DOHH2 (cell line): ENCODE results near the gene PRRT1.

Source experiments
- EZH2phosphoT487 ChIP-seq: fragments of 200-600 bp; sonication (generic); IDR thresholded peaks from 2 replicates; pipeline ENCODE4 v1.6.1; 2017; ENCODE audit warnings: borderline replicate concordance, mild to moderate bottlenecking, antibody characterized with exemption, low read length, moderate library complexity, mixed read lengths
- TF ChIP-seq, protein P1 (sequence below): fragments of 200-600 bp; sonication (generic); IDR thresholded peaks from one replicate; pipeline ENCODE4 v1.5.1; 2014; ENCODE audit warnings: antibody characterized with exemption, mild to moderate bottlenecking, low read depth, low read length; ENCODE audit not compliant: poor library complexity, severe bottlenecking

DNA sequence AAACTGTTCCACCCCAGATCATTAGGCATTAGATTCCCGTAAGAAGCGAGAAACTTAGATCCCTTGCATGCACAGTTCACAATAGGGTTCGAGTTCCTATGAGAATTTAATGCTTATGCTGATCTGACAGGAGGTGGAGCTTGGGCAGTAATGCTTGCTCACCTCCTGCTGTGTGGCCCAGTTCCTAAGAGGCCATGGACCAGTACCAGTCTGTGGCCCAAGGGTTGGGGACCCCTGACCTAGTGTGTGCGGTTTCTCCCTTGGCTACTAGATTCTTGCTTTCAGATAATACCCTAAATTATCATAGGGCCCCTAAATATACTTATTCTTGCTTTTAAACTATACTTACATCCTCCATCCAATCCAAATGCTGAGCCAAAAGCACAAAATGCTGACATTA, 42.6 kb upstream of the PRRT1 start:
- TF ChIP-seq, protein P1, sequence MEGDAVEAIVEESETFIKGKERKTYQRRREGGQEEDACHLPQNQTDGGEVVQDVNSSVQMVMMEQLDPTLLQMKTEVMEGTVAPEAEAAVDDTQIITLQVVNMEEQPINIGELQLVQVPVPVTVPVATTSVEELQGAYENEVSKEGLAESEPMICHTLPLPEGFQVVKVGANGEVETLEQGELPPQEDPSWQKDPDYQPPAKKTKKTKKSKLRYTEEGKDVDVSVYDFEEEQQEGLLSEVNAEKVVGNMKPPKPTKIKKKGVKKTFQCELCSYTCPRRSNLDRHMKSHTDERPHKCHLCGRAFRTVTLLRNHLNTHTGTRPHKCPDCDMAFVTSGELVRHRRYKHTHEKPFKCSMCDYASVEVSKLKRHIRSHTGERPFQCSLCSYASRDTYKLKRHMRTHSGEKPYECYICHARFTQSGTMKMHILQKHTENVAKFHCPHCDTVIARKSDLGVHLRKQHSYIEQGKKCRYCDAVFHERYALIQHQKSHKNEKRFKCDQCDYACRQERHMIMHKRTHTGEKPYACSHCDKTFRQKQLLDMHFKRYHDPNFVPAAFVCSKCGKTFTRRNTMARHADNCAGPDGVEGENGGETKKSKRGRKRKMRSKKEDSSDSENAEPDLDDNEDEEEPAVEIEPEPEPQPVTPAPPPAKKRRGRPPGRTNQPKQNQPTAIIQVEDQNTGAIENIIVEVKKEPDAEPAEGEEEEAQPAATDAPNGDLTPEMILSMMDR: no peak
- no peak for TF ChIP-seq EZH2phosphoT487
